GM23338 (cell line): ENCODE results near the gene FOXJ1. TPM values are rescaled to one million over a fixed set of nuclear protein-coding genes. Genes with fewer than 3 reads are reported as not detected.

Source experiments
- ATAC-seq: fragments of 200-7000 bp; cut with Tn5 transposase; 3 replicates; pipeline ENCODE4 v1.9.1; 2020
- DNase-seq: peaks from one replicate; pipeline ENCODE4 v3.0.0-alpha.2; 2015; ENCODE audit warnings: low spot score
- H2AFZ ChIP-seq: fragments of 200-600 bp; sonication (generic); 2 replicates; pipeline ENCODE4 v1.8.0; 2016; ENCODE audit warnings: antibody characterized with exemption, mild to moderate bottlenecking, moderate library complexity
- H3F3A ChIP-seq: fragments of 200-600 bp; sonication (generic); replicated peaks from 2 replicates; pipeline ENCODE4 v1.8.0; 2017; ENCODE audit warnings: antibody characterized with exemption, mixed run types, low read depth
- H3K27ac ChIP-seq: fragments of 200-600 bp; sonication (generic); 2 replicates; pipeline ENCODE4 v1.6.1; 2016; ENCODE audit warnings: low read depth
- H3K27me3 ChIP-seq: fragments of 200-600 bp; sonication (generic); 2 replicates; pipeline ENCODE4 v1.8.0; 2016; ENCODE audit warnings: mild to moderate bottlenecking, mixed run types, moderate library complexity; ENCODE audit not compliant: insufficient read depth
- H3K36me3 ChIP-seq: fragments of 200-600 bp; sonication (generic); 2 replicates; pipeline ENCODE4 v1.8.0; 2016; ENCODE audit warnings: mild to moderate bottlenecking; ENCODE audit not compliant: insufficient read depth
- H3K4me1 ChIP-seq: fragments of 200-600 bp; sonication (generic); 2 replicates; pipeline ENCODE4 v1.8.0; 2016; ENCODE audit warnings: mild to moderate bottlenecking, moderate library complexity; ENCODE audit not compliant: insufficient read depth
- H3K4me2 ChIP-seq: fragments of 200-600 bp; sonication (generic); 2 replicates; pipeline ENCODE4 v1.7.1; 2017; ENCODE audit warnings: mixed run types
- H3K4me3 ChIP-seq: fragments of 200-600 bp; sonication (generic); 2 replicates; pipeline ENCODE4 v1.6.1; 2016; ENCODE audit warnings: mixed run types
- H3K79me2 ChIP-seq: fragments of 200-600 bp; sonication (generic); replicated peaks from 2 replicates; pipeline ENCODE4 v1.8.0; 2017; ENCODE audit warnings: mild to moderate bottlenecking; ENCODE audit not compliant: insufficient read depth
- H3K9me2 ChIP-seq: fragments of 200-600 bp; sonication (generic); 2 replicates; pipeline ENCODE4 v1.8.0; 2017; ENCODE audit not compliant: insufficient read depth
- H4K20me1 ChIP-seq: fragments of 200-600 bp; sonication (generic); replicated peaks from 2 replicates; pipeline ENCODE4 v1.8.0; 2017; ENCODE audit warnings: mild to moderate bottlenecking; ENCODE audit not compliant: insufficient read depth
- H3K27ac Mint-ChIP-seq: 2 replicates; pipeline ENCODE4 v1.8.0; 2020; ENCODE audit warnings: inconsistent platforms, mild to moderate bottlenecking, moderate library complexity, mixed read lengths
- H3K27me3 Mint-ChIP-seq: 3 replicates; pipeline ENCODE4 v1.8.0; 2022; ENCODE audit warnings: low read depth, mild to moderate bottlenecking, moderate library complexity, mixed read lengths, inconsistent platforms; ENCODE audit not compliant: insufficient read depth, poor library complexity
- H3K36me3 Mint-ChIP-seq: 3 replicates; pipeline ENCODE4 v1.8.0; 2021; ENCODE audit warnings: low read depth, mild to moderate bottlenecking, inconsistent platforms, moderate library complexity, mixed read lengths
- H3K4me1 Mint-ChIP-seq: 3 replicates; pipeline ENCODE4 v1.8.0; 2020; ENCODE audit warnings: mild to moderate bottlenecking, inconsistent platforms, mixed read lengths
- H3K4me3 Mint-ChIP-seq: 3 replicates; pipeline ENCODE4 v1.8.0; 2021; ENCODE audit warnings: moderate library complexity, mild to moderate bottlenecking, inconsistent platforms, mixed read lengths
- H3K9me3 Mint-ChIP-seq: 3 replicates; pipeline ENCODE4 v1.8.0; 2020; ENCODE audit warnings: moderate library complexity, mild to moderate bottlenecking, inconsistent platforms, mixed read lengths
- CREB1 ChIP-seq: fragments of 250-450 bp; sonication (Bioruptor Pico); IDR thresholded peaks from 2 replicates; pipeline ENCODE4 v1.5.0; 2020; ENCODE audit warnings: low read depth, mild to moderate bottlenecking, moderate library complexity
- JUNB ChIP-seq: IDR thresholded peaks from one replicate; pipeline ENCODE4 v1.6.1; 2016; ENCODE audit warnings: antibody characterized with exemption; ENCODE audit not compliant: unreplicated experiment
- POLR2AphosphoS5 ChIP-seq: IDR thresholded peaks from 2 replicates; pipeline ENCODE4 v1.6.1; 2016; ENCODE audit warnings: antibody characterized with exemption, low read depth
- STAT1 ChIP-seq: IDR thresholded peaks from one replicate; pipeline ENCODE4 v1.6.1; 2016; ENCODE audit warnings: antibody characterized with exemption; ENCODE audit not compliant: unreplicated experiment
- polyA plus RNA-seq: library from polyadenylated mRNA; unstranded; fragments of >200 nt; fragmentation: Nextera tagmentation; extraction: Ambion mirVana; gene quantifications from 2 replicates; pipeline ENCODE4 v1.2.1, GENCODE V29; 2016
- total RNA-seq: library from RNA; depleted of rRNA; stranded (reverse); fragments of >200 nt; shearing (Covaris generic); gene quantifications from 2 replicates; pipeline ENCODE4 v1.2.3, GENCODE V29; 2014
- TF ChIP-seq, protein P1 (sequence below), 2 experiments: fragments of 200-600 bp in 1 of 2; sonication (generic) in 1 of 2; conservative IDR thresholded peaks; 2 replicates each; pipeline versions ENCODE4 v1.5.1 to v1.6.1; 2016 to 2017; ENCODE audit warnings: antibody characterized with exemption in 2 of 2, low read depth in 2 of 2, mild to moderate bottlenecking in 2 of 2, moderate library complexity in 1 of 2
- TF ChIP-seq, protein P2 (sequence below): IDR thresholded peaks from 2 replicates; pipeline ENCODE4 v1.6.1; 2016; ENCODE audit warnings: antibody characterized with exemption

FOXJ1 gene
- total and polyA plus RNA-seq, 2 experiments from 2014 or later = 2.3 to 12.3 TPM

DNA sequence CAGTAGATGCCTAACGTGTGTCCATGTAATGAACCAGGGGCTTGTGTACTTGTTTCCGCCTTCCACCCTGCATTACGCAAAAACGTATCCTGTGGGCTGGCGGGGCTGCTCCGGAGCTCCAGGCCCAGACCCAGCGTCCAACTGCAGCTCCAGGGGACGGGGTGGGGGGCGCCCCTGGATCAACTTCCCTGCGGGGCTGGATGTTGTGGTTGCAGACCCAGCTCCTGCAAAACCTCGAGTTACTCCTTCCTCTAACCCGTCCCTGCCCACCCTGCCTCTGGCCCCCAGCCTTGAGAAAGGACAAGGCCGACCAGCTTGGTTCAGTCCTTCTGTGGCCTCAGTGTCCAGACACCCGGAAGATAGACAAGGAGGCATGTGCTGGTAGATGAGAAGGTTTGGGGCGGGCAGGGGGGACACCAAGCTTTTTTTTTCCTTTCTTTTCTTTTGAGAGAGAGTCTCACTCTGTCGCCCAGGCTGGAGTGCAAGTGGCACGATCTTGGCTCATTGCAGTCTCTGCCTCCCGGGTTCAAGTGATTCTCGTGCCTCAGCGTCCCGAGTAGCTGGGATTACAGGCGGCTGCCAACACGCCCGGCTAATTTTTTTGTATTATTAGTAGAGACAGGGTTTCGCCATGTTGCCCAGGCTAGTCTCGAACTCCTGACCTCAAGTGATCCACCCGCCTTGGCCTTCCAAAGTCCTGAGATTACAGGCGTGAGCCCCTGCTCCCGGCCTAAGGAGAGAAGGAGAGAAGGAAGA is 36.7 kb downstream of the FOXJ1 start:
- H2AFZ ChIP-seq = peak overlapping the region; percentile 39
- TF ChIP-seq, protein P1, sequence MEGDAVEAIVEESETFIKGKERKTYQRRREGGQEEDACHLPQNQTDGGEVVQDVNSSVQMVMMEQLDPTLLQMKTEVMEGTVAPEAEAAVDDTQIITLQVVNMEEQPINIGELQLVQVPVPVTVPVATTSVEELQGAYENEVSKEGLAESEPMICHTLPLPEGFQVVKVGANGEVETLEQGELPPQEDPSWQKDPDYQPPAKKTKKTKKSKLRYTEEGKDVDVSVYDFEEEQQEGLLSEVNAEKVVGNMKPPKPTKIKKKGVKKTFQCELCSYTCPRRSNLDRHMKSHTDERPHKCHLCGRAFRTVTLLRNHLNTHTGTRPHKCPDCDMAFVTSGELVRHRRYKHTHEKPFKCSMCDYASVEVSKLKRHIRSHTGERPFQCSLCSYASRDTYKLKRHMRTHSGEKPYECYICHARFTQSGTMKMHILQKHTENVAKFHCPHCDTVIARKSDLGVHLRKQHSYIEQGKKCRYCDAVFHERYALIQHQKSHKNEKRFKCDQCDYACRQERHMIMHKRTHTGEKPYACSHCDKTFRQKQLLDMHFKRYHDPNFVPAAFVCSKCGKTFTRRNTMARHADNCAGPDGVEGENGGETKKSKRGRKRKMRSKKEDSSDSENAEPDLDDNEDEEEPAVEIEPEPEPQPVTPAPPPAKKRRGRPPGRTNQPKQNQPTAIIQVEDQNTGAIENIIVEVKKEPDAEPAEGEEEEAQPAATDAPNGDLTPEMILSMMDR (conservative IDR thresholded peaks at IDR 0.05; ENCODE audit: low read depth in 2 of 2) = peak in 1 of 2 experiments; percentile 17; a peak in 1 of 4 replicates
- no peak for TF ChIP-seq STAT1
- peaks cover 26% of the 10 kb centered on the region; the same call in 1 of the 2 replicates for H3K4me1 ChIP-seq
- H3K36me3 ChIP-seq = peaks cover 11% of the 10 kb centered on the region
- peaks cover 30% of the 10 kb centered on the region for H3K36me3 Mint-ChIP-seq
- ATAC-seq = peak; percentile 20
- peaks cover 12% of the 10 kb centered on the region; the same call in 1 of the 2 replicates for H3F3A ChIP-seq
- peak overlapping the region; percentile 92; the same call in 1 of the 2 replicates for H3K4me3 ChIP-seq
- H3K9me2 ChIP-seq = no peaks in the 10 kb centered on the region
- peaks cover 10% of the 10 kb centered on the region for H3K27me3 Mint-ChIP-seq
- DNase-seq = peak; percentile 27
- H3K4me3 Mint-ChIP-seq = peak overlapping the region; percentile 86
- peaks cover 3% of the 10 kb centered on the region; the same call in 2 of the 3 replicates for H3K9me3 Mint-ChIP-seq
- H3K79me2 ChIP-seq = peaks cover 20% of the 10 kb centered on the region
- H3K27ac ChIP-seq = peak overlapping the region; percentile 94
- peak overlapping the region; percentile 98 for H3K27ac Mint-ChIP-seq
- peak overlapping the region; percentile 96 for H3K4me2 ChIP-seq
- H3K4me1 Mint-ChIP-seq = peaks cover 27% of the 10 kb centered on the region
- no peaks in the 10 kb centered on the region for H3K27me3 ChIP-seq
- no peaks in the 10 kb centered on the region; the same call in 1 of the 2 replicates for H4K20me1 ChIP-seq

DNA sequence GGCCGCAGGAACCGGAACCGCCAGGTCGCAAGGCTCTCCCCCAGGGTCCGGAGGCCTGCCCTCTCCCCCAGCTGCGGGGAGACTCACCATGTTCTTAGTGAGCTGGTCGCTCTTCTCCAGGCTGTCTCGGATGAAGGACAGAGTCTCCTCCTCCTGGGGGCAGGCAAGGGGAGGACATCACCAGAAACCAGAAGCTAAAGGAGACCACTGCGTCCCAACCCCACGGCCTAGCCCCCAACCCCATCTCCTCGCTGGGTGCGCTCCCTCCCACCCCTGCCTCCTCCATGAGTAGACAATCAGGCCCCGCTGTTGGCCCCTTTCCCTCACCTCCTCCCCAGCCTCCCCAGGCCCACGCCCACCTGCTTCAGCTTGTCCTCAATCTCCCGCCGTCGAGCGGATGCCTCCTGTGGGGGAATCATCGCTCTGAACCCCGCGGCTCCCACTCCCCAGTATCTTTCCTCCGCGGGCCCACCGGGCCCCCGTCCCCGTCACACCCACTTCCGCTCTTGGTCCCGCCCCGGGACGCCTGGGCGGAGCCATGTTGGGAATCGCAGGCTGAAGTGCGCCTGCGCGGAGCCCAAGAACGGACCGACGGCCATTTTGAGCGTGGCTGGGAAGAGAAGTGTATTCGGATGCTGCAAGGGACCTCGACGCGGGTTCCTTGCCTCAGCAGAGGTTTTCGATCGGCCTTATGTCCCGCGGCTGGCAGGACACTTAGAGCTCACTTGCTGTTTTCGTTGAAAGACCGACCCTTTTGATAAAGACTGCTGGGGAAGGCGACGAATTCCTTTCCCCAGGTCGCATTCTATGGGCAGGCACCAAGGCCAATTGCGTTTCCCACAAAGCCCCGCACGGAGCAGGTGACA is 37.5 kb downstream of the FOXJ1 start, which contains the start of gene EXOC7:
TSS of gene EXOC7 (minus strand) at position 514 of the 866 bp plus-strand sequence. CDS start at position 419, 95 bp downstream.
- Histone ChIP-seq H3K27me3 (no peaks in the 10 kb centered on the region), H3K9me2 (no peaks in the 10 kb centered on the region), H3K27ac (peak within 1 kb of the TSS; percentile 94), H2AFZ (peak within 1 kb of the TSS; percentile 40), H4K20me1 (no peaks in the 10 kb centered on the region; the same call in 1 of the 2 replicates), H3F3A (peaks cover 12% of the 10 kb centered on the region; the same call in 1 of the 2 replicates), H3K79me2 (peaks cover 20% of the 10 kb centered on the region), H3K4me2 (peak within 1 kb of the TSS; percentile 96), H3K4me3 (peak within 1 kb of the TSS; percentile 92), H3K4me1 (peaks cover 26% of the 10 kb centered on the region; the same call in 1 of the 2 replicates), H3K36me3 (peaks cover 17% of the 10 kb centered on the region)
- H3K4me3 Mint-ChIP-seq = peak within 1 kb of the TSS; percentile 86
- H3K27me3 Mint-ChIP-seq = peaks cover 10% of the 10 kb centered on the region
- peaks cover 3% of the 10 kb centered on the region; the same call in 2 of the 3 replicates for H3K9me3 Mint-ChIP-seq
- H3K36me3 Mint-ChIP-seq = peaks cover 39% of the 10 kb centered on the region
- ATAC-seq = peak; percentile 75
- peak; percentile 97 for DNase-seq
- TF ChIP-seq, protein P2, sequence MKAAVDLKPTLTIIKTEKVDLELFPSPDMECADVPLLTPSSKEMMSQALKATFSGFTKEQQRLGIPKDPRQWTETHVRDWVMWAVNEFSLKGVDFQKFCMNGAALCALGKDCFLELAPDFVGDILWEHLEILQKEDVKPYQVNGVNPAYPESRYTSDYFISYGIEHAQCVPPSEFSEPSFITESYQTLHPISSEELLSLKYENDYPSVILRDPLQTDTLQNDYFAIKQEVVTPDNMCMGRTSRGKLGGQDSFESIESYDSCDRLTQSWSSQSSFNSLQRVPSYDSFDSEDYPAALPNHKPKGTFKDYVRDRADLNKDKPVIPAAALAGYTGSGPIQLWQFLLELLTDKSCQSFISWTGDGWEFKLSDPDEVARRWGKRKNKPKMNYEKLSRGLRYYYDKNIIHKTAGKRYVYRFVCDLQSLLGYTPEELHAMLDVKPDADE = peak; percentile 66
- TF ChIP-seq POLR2AphosphoS5 (peak; percentile 86), CREB1 (CRISPR knock-in tag) (peak; percentile 41; the same call in 1 of the 2 replicates), JUNB (no peak)
- peak within 1 kb of the TSS; percentile 98 for H3K27ac Mint-ChIP-seq
- H3K4me1 Mint-ChIP-seq = peaks cover 27% of the 10 kb centered on the region
